Measurements from ENCODE around the gene DST. TPM values are rescaled to one million over a fixed set of nuclear protein-coding genes. Genes with fewer than 3 reads are reported as not detected.

The DST gene
- total RNA-seq, 1 experiment from 2014 or later, result 241 TPM

DNA sequence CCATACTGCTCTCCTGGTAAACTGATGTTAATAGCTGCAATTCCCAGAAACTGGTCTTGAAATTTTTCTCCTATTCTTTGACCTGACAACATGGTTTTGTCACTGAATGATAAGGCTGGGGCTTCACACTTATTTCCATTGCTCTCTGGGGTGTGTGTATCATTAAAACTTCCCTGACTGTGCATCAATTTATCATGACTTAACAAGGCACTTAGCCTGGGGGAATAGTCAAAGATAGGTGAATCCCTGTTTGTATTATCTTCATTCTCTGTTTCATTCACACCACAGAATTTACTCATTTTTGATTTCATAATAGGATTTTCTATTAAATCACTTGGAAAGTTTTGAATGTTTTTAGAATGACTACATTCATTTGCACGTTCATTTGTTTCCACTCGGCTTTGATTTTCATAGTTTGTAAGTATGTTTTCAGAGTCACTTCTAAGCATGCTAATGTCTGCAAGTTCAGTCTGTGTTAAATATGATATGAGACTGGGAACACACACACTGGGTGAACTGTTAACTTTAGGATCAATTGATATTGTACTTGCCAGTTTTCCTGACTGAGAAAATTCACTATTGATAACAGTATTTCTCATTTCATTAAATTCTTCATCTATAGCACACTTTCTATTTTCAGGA is 35.5 kb downstream of the DST start:
- DNase-seq, result no peak
- Histone ChIP-seq H3K9me2 (replicated peaks; ENCODE audit: insufficient read depth, low read length) (no peaks in the 10 kb centered on the region), H3K4me1 (ENCODE audit: low read length) (no peaks in the 10 kb centered on the region)

DNA sequence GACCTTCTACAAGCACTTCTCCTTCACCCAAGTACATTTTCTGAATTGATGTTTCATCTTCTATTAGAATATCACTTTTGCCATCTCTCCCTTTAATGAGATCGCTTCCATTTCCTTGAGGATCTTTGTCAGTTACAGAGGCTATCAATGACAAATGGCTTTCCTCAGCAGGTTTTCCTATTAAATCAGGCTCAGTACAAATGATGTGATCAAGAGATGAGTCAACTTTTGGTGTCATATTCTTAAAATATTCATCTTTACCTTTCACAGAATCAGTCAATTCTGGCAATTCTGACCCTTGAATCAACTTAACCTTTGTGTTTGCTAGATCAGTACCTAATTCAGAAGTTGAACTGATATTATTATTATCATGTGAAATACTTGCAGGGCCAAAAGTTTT is 37.3 kb downstream of the DST start:
- no peak overlapping the region for H3K4me3 ChIP-seq (ENCODE audit: low read length)
- no peaks in the 10 kb centered on the region for H4K20me1 ChIP-seq (ENCODE audit: insufficient read depth, low read depth, low read length)
- no peaks in the 10 kb centered on the region for H3K79me2 ChIP-seq (ENCODE audit: low read length)
- H3K4me1 ChIP-seq (ENCODE audit: low read length), result no peaks in the 10 kb centered on the region
- H2AFZ ChIP-seq (ENCODE audit: low read length), result no peak overlapping the region
- H3K36me3 ChIP-seq (ENCODE audit: insufficient read depth, low read length), result no peaks in the 10 kb centered on the region
- no peaks in the 10 kb centered on the region for H3K9me3 ChIP-seq (ENCODE audit: low read length)
- no peak overlapping the region for H3K27ac ChIP-seq (ENCODE audit: low read length)
- H3K4me2 ChIP-seq (ENCODE audit: low read depth, low read length, poor library complexity, severe bottlenecking), result no peak overlapping the region
- H3K27me3 ChIP-seq (ENCODE audit: low read length), result no peaks in the 10 kb centered on the region
- no peak for DNase-seq
- no peaks in the 10 kb centered on the region for H3K9me2 ChIP-seq (replicated peaks; ENCODE audit: insufficient read depth, low read length)
- H3K9ac ChIP-seq (ENCODE audit: low read length), result no peak overlapping the region

More for the DNA sequence above, 35.5 kb downstream of the DST start:
- Histone ChIP-seq H3K4me3 (ENCODE audit: low read length) (no peak overlapping the region), H2AFZ (ENCODE audit: low read length) (no peak overlapping the region), H4K20me1 (ENCODE audit: insufficient read depth, low read depth, low read length) (no peaks in the 10 kb centered on the region), H3K27me3 (ENCODE audit: low read length) (no peaks in the 10 kb centered on the region), H3K4me2 (ENCODE audit: low read depth, low read length, poor library complexity, severe bottlenecking) (no peak overlapping the region), H3K79me2 (ENCODE audit: low read length) (no peaks in the 10 kb centered on the region), H3K27ac (ENCODE audit: low read length) (no peak overlapping the region), H3K36me3 (ENCODE audit: insufficient read depth, low read length) (no peaks in the 10 kb centered on the region), H3K9ac (ENCODE audit: low read length) (no peak overlapping the region), H3K9me3 (ENCODE audit: low read length) (no peaks in the 10 kb centered on the region)

DNA sequence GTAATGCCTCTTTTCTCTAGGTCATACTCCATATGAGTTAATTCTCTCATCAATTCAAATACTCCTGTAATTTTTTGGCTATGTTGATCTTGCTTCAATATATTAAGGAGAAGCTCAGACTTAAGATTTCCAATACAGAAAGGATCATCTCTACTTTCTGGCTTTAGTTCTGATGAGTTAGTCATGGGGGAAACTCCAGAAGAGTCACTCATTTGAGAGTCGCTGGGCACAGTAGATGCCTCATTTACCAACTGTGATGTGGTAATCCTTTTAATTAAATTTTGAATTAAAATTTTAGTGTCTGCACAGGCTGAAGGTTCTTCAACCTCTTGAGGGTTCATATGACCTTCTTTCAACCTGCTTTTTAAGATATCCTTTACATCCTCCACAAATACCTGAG is 38.5 kb downstream of the DST start:
- Histone ChIP-seq H3K9me2 (replicated peaks; ENCODE audit: insufficient read depth, low read length) (no peaks in the 10 kb centered on the region), H3K4me2 (ENCODE audit: low read depth, low read length, poor library complexity, severe bottlenecking) (no peak overlapping the region), H3K79me2 (ENCODE audit: low read length) (no peaks in the 10 kb centered on the region), H3K36me3 (ENCODE audit: insufficient read depth, low read length) (no peaks in the 10 kb centered on the region), H3K9me3 (ENCODE audit: low read length) (no peaks in the 10 kb centered on the region), H3K27ac (ENCODE audit: low read length) (no peak overlapping the region), H3K9ac (ENCODE audit: low read length) (no peak overlapping the region), H2AFZ (ENCODE audit: low read length) (no peak overlapping the region), H3K4me1 (ENCODE audit: low read length) (no peaks in the 10 kb centered on the region), H3K27me3 (ENCODE audit: low read length) (no peaks in the 10 kb centered on the region), H3K4me3 (ENCODE audit: low read length) (no peak overlapping the region), H4K20me1 (ENCODE audit: insufficient read depth, low read depth, low read length) (no peaks in the 10 kb centered on the region)
- DNase-seq, result no peak

DNA sequence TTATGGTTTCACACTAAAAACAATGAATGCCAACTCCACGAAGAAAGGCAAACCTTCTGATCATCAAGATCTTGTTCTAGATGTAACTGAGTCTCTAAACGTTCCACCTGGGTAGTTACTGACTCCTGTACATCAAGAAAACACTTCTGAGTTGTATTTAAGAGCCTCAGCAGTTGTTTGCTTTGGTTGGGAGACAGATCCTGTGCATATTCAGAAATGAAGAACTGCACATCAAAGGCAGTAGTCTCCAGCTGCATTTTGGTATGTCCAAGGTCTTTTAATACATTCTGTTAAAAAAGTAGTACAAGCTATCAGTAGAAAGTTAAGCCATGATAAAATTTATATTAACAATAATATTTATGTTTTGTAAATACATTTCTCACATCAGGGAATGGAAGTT is 41.3 kb downstream of the DST start:
- H3K4me3 ChIP-seq (ENCODE audit: low read length), result no peak overlapping the region
- no peaks in the 10 kb centered on the region for H3K27me3 ChIP-seq (ENCODE audit: low read length)
- no peak overlapping the region for H2AFZ ChIP-seq (ENCODE audit: low read length)
- H3K27ac ChIP-seq (ENCODE audit: low read length), result no peak overlapping the region
- no peaks in the 10 kb centered on the region for H3K9me3 ChIP-seq (ENCODE audit: low read length)
- H4K20me1 ChIP-seq (ENCODE audit: insufficient read depth, low read depth, low read length), result no peaks in the 10 kb centered on the region
- no peak overlapping the region for H3K4me2 ChIP-seq (ENCODE audit: low read depth, low read length, poor library complexity, severe bottlenecking)
- H3K79me2 ChIP-seq (ENCODE audit: low read length), result no peaks in the 10 kb centered on the region
- H3K9me2 ChIP-seq (replicated peaks; ENCODE audit: insufficient read depth, low read length), result no peaks in the 10 kb centered on the region
- no peak for DNase-seq
- H3K9ac ChIP-seq (ENCODE audit: low read length), result no peak overlapping the region
- H3K4me1 ChIP-seq (ENCODE audit: low read length), result no peaks in the 10 kb centered on the region
- H3K36me3 ChIP-seq (ENCODE audit: insufficient read depth, low read length), result no peaks in the 10 kb centered on the region

DNA sequence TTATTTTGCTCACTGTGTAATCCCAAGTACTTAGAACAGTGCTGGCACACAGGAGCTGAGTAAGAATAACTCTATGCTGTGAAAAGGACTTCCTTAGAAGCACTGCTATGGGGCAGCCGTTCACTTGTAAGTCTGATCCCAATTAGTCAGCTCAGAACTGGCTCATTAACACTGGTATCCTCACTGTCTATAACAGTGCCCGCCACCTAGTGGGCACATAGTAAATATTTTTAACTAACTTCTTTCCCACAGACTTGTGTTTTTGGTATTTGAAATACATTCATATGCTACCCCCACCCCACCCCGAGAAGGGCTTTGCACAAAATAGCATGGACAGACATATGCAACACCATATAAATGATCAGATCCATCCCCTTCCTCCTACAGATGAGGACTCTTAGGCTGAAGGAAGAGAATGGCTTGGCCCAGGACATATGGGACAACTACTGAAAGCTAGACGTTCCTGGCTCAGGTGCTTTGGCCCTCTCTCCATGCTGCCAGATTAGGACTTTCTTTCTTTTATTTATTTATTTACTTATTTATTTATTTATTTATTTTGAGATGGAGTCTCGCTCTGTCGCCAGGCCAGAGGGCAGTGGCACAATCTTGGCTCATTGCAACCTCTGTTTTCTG is 47.1 kb downstream of the DST start:
- no peaks in the 10 kb centered on the region for H3K9me2 ChIP-seq (replicated peaks; ENCODE audit: insufficient read depth, low read length)
- 0 out of 2 replicates have a peak overlapping the region, but pooled peaks have one; percentile 76 for H2AFZ ChIP-seq (ENCODE audit: low read length)
- H3K27ac ChIP-seq (ENCODE audit: low read length), result no peak overlapping the region
- H3K79me2 ChIP-seq (ENCODE audit: low read length), result no peaks in the 10 kb centered on the region
- no peaks in the 10 kb centered on the region for H4K20me1 ChIP-seq (ENCODE audit: insufficient read depth, low read depth, low read length)
- peak overlapping the region; percentile 64 for H3K4me2 ChIP-seq (ENCODE audit: low read depth, low read length, poor library complexity, severe bottlenecking)
- DNase-seq, result peak; percentile 87
- peaks cover 25% of the 10 kb centered on the region for H3K4me1 ChIP-seq (ENCODE audit: low read length)
- H3K4me3 ChIP-seq (ENCODE audit: low read length), result no peak overlapping the region
- H3K36me3 ChIP-seq (ENCODE audit: insufficient read depth, low read length), result no peaks in the 10 kb centered on the region
- no peaks in the 10 kb centered on the region for H3K27me3 ChIP-seq (ENCODE audit: low read length)
- H3K9me3 ChIP-seq (ENCODE audit: low read length), result no peaks in the 10 kb centered on the region
- H3K9ac ChIP-seq (ENCODE audit: low read length), result no peak overlapping the region

DNA sequence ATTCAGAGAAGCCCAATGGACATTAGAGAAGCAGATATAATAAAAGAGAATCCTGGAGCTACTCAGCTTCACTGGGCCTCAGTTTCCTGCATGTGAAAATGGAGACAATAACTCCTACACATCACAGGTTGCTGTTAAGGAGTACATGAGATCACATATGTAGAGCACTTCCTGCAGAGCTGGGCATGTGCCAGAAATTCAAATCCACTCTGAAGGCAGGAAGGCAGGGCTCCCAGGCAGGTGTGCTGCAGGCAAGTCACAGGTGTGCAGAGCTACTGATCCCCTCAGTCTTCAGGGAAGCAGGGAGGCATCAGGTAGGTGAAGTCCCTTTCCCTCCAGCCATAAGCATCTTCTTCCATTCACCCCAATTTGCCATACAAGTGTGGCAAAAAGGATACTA is 48.0 kb downstream of the DST start:
- no peaks in the 10 kb centered on the region for H3K9me2 ChIP-seq (replicated peaks; ENCODE audit: insufficient read depth, low read length)
- H3K27me3 ChIP-seq (ENCODE audit: low read length), result no peaks in the 10 kb centered on the region
- H4K20me1 ChIP-seq (ENCODE audit: insufficient read depth, low read depth, low read length), result no peaks in the 10 kb centered on the region
- peaks cover 25% of the 10 kb centered on the region for H3K4me1 ChIP-seq (ENCODE audit: low read length)
- H3K79me2 ChIP-seq (ENCODE audit: low read length), result no peaks in the 10 kb centered on the region
- peak overlapping the region; percentile 64 for H3K4me2 ChIP-seq (ENCODE audit: low read depth, low read length, poor library complexity, severe bottlenecking)
- H3K36me3 ChIP-seq (ENCODE audit: insufficient read depth, low read length), result no peaks in the 10 kb centered on the region
- no peak overlapping the region for H3K4me3 ChIP-seq (ENCODE audit: low read length)
- H3K27ac ChIP-seq (ENCODE audit: low read length), result peak overlapping the region; percentile 72
- H3K9me3 ChIP-seq (ENCODE audit: low read length), result no peaks in the 10 kb centered on the region
- no peak overlapping the region for H3K9ac ChIP-seq (ENCODE audit: low read length)
- H2AFZ ChIP-seq (ENCODE audit: low read length), result 0 out of 2 replicates have a peak overlapping the region, but pooled peaks have one; percentile 76
- peak; percentile 68 for DNase-seq

DNA sequence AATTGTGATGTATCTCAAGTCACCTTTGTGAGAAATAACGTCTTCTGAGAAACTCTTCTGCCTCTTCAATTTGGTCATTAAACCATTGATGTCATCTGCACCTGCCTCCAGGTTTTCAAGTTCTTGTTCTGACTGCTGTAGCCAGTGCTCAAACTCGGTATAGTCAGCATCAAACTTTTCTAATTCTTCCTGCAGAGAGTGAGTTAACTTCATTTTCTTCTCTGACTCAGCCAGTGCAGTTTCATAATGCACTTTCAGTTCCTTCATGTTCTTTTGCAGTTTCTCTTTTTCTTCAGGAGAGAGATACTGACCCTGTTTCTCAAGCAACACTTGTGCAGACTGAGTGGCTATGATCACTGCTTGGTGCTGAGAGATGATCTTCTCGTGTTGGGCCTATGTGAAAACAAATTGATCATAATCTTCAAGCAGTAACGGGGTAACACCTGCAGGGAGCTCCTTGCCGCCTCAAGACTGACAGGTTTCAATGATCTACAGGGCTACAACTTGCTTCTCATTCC is 48.8 kb downstream of the DST start:
- Histone ChIP-seq H3K9me2 (replicated peaks; ENCODE audit: insufficient read depth, low read length) (no peaks in the 10 kb centered on the region), H3K4me2 (ENCODE audit: low read depth, low read length, poor library complexity, severe bottlenecking) (peak overlapping the region; percentile 64), H3K36me3 (ENCODE audit: insufficient read depth, low read length) (no peaks in the 10 kb centered on the region), H3K27me3 (ENCODE audit: low read length) (no peaks in the 10 kb centered on the region), H3K79me2 (ENCODE audit: low read length) (no peaks in the 10 kb centered on the region), H2AFZ (ENCODE audit: low read length) (peak overlapping the region; percentile 76), H3K4me3 (ENCODE audit: low read length) (peak overlapping the region; percentile 53), H3K9me3 (ENCODE audit: low read length) (no peaks in the 10 kb centered on the region), H3K4me1 (ENCODE audit: low read length) (peaks cover 25% of the 10 kb centered on the region), H3K9ac (ENCODE audit: low read length) (peak overlapping the region; percentile 48), H3K27ac (ENCODE audit: low read length) (peak overlapping the region; percentile 72), H4K20me1 (ENCODE audit: insufficient read depth, low read depth, low read length) (no peaks in the 10 kb centered on the region)
- DNase-seq, result peak; percentile 80

DNA sequence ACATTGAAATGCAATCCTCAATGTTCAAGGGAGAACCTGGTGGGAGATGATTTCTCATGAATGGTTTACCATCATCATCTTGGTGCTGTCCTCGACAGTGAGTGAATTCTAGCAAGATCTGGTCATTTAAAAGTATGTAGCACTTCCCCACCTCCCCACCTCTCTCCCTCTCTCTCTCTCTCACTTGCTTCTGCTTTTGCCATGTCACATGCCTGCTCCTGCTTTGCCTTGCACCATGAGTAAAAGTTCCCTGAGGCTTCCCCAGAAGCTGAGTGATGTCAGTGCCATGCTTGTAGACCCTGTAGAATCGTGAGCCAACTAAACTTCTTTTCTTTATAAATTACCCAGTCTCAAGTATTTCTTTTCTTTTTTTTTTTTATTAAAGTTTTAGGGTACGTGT is 60.5 kb downstream of the DST start:
- Histone ChIP-seq H3K4me1 (ENCODE audit: low read length) (no peaks in the 10 kb centered on the region), H3K36me3 (ENCODE audit: insufficient read depth, low read length) (no peaks in the 10 kb centered on the region), H3K4me3 (ENCODE audit: low read length) (no peak overlapping the region), H3K79me2 (ENCODE audit: low read length) (no peaks in the 10 kb centered on the region), H4K20me1 (ENCODE audit: insufficient read depth, low read depth, low read length) (no peaks in the 10 kb centered on the region), H2AFZ (ENCODE audit: low read length) (no peak overlapping the region), H3K9me3 (ENCODE audit: low read length) (no peaks in the 10 kb centered on the region), H3K27me3 (ENCODE audit: low read length) (no peaks in the 10 kb centered on the region), H3K4me2 (ENCODE audit: low read depth, low read length, poor library complexity, severe bottlenecking) (no peak overlapping the region), H3K9ac (ENCODE audit: low read length) (no peak overlapping the region), H3K27ac (ENCODE audit: low read length) (no peak overlapping the region), H3K9me2 (replicated peaks; ENCODE audit: insufficient read depth, low read length) (no peaks in the 10 kb centered on the region)
- no peak for DNase-seq

All from Karpas-422 (cell line).